Transverse colon (tissue), 4 donors: ENCODE results near the gene KCNQ2. TPM values are rescaled to one million over a fixed set of nuclear protein-coding genes. Genes with fewer than 3 reads are reported as not detected.

ENCODE experiments used
- DNase-seq: peaks from one replicate; pipeline ENCODE4 v3.0.0-alpha.2; 2019
- H3K27ac ChIP-seq, 4 donors: fragments of 200-600 bp; sonication (generic); 2 replicates each; pipeline ENCODE4 v1.5.1; 2016 to 2018; ENCODE audit warnings: inconsistent platforms in 4 of 4
- H3K27me3 ChIP-seq: fragments of 200-600 bp; sonication (generic); 2 replicates; pipeline ENCODE4 v1.5.1; 2017; ENCODE audit warnings: inconsistent platforms
- H3K36me3 ChIP-seq, 4 donors: fragments of 200-600 bp; sonication (generic); 2 replicates each; pipeline ENCODE4 v1.5.1; 2017 to 2019; ENCODE audit warnings: inconsistent platforms in 4 of 4
- H3K4me1 ChIP-seq, 4 donors: fragments of 200-600 bp; sonication (generic); 2 replicates each; pipeline ENCODE4 v1.5.1; 2017 to 2020; ENCODE audit warnings: inconsistent platforms in 4 of 4
- H3K4me3 ChIP-seq, 4 donors: fragments of 200-600 bp; sonication (generic); 1 replicate in 1 of 4; 2 replicates in 3 of 4; pipeline versions ENCODE4 v1.5.1 to v1.6.1; 2017 to 2019; ENCODE audit warnings: inconsistent platforms in 4 of 4
- H3K9me3 ChIP-seq, 2 donors: fragments of 200-600 bp; sonication (generic); 2 replicates each; pipeline ENCODE4 v1.5.1; 2017 to 2019; ENCODE audit warnings: inconsistent platforms in 2 of 2
- EP300 ChIP-seq: sonication (generic); formaldehyde crosslinking; IDR thresholded peaks from one replicate; pipeline ENCODE4 v1.6.1; 2017; ENCODE audit warnings: antibody characterized with exemption, low read depth
- POLR2A ChIP-seq: fragments of 450-650 bp; IDR thresholded peaks from one replicate; pipeline ENCODE4 v1.6.1; 2016; ENCODE audit warnings: antibody characterized with exemption, mild to moderate bottlenecking, moderate library complexity
- POLR2AphosphoS5 ChIP-seq, 3 donors: sonication (generic); formaldehyde crosslinking; IDR thresholded peaks; one replicate each; pipeline ENCODE4 v1.6.1; 2016; ENCODE audit warnings: antibody characterized with exemption in 3 of 3
- WGBS, 2 donors: methylation state at CpG; one replicate each; pipeline ENCODE4 v1.1.5; 2018; ENCODE audit warnings: low coverage in 1 of 2; 5-methylcytosine and 5-hydroxymethylcytosine counted together
- in situ Hi-C, 4 donors: fragments of 200-750 bp; cut with MboI; loops; one replicate each; pipeline versions ENCODE4 v1.15.0 to v1.15.1; 2017; ENCODE audit warnings: low sequenced_read_pairs in 3 of 4, low pct_ligation_motif_present in 1 of 4, low pct_unique_long_range_greater_than_20kb in 1 of 4
- intact Hi-C: fragments of 100-400 bp; cut with DNase I; formaldehyde crosslinking; loops from one replicate; pipeline ENCODE4 v1.15.1; 2023; ENCODE audit warnings: low total_unique reads
- total RNA-seq, 4 donors: library from RNA; depleted of rRNA; stranded (reverse); fragments of >200 nt; gene quantifications; one replicate each; pipeline ENCODE4 v1.1.0, GENCODE V29; 2016
- TF ChIP-seq, protein P1 (sequence below), 5 experiments: fragments of 200-600 bp in 3 of 5; fragments of 450-650 bp in 2 of 5; sonication (generic) in 3 of 5; IDR thresholded peaks; 1 replicate in 2 of 5; 2 replicates in 3 of 5; pipeline ENCODE4 v1.5.1; 2016 to 2017; ENCODE audit warnings: antibody characterized with exemption in 5 of 5, inconsistent platforms in 3 of 5, mild to moderate bottlenecking in 2 of 5, moderate library complexity in 1 of 5

KCNQ2 gene
- total RNA-seq, 4 donors from 2014 or later: 0.32 to 0.41 (median 0.37) TPM; not detected in 1

DNA sequence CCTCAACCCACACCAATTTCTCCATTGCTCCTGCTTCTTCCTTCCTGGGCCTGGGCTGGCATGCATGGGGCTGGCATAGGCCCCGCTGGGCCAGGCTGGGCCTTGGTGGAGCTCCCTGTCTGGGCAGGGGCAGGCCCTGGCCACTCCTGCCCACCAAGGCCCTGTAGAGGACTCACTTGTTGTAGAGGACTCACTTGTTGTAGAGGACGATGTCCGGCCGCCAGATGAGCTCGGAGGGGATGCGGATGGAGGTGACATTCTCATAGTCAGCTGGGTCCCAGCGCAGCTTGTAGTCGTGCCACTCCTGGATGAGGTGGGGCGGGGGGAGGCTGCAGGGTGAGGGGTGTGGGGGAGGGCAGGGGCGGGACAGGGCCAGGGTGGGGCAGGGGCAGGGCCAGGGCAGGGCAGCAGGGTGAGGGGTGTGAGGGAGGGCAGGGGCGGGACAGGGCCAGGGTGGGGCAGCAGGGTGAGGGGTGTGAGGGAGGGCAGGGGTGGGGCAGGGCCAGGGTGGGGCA is 116.6 kb downstream of the KCNQ2 start:
- in situ Hi-C loops: no loop called here
- H3K4me3 ChIP-seq: no peak overlapping the region
- DNase-seq: no peak
- H3K4me1 ChIP-seq: peaks cover 0 to 6% (median 1%) of the 10 kb centered on the region in 4 donors
- 87% methylated on average over 7 of the region's 11 CpGs; no CpG with 5 or more reads in 1 of the 2 donors for WGBS, 2 donors
- no peaks in the 10 kb centered on the region for H3K36me3 ChIP-seq
- H3K9me3 ChIP-seq: no peaks in the 10 kb centered on the region
- peaks cover 39% of the 10 kb centered on the region for H3K27me3 ChIP-seq
- intact Hi-C loops: no loop called here
- no peak overlapping the region for H3K27ac ChIP-seq
- TF ChIP-seq EP300: no peak
- TF ChIP-seq, protein P1, sequence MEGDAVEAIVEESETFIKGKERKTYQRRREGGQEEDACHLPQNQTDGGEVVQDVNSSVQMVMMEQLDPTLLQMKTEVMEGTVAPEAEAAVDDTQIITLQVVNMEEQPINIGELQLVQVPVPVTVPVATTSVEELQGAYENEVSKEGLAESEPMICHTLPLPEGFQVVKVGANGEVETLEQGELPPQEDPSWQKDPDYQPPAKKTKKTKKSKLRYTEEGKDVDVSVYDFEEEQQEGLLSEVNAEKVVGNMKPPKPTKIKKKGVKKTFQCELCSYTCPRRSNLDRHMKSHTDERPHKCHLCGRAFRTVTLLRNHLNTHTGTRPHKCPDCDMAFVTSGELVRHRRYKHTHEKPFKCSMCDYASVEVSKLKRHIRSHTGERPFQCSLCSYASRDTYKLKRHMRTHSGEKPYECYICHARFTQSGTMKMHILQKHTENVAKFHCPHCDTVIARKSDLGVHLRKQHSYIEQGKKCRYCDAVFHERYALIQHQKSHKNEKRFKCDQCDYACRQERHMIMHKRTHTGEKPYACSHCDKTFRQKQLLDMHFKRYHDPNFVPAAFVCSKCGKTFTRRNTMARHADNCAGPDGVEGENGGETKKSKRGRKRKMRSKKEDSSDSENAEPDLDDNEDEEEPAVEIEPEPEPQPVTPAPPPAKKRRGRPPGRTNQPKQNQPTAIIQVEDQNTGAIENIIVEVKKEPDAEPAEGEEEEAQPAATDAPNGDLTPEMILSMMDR (IDR thresholded peaks at IDR 0.05): no peak

DNA sequence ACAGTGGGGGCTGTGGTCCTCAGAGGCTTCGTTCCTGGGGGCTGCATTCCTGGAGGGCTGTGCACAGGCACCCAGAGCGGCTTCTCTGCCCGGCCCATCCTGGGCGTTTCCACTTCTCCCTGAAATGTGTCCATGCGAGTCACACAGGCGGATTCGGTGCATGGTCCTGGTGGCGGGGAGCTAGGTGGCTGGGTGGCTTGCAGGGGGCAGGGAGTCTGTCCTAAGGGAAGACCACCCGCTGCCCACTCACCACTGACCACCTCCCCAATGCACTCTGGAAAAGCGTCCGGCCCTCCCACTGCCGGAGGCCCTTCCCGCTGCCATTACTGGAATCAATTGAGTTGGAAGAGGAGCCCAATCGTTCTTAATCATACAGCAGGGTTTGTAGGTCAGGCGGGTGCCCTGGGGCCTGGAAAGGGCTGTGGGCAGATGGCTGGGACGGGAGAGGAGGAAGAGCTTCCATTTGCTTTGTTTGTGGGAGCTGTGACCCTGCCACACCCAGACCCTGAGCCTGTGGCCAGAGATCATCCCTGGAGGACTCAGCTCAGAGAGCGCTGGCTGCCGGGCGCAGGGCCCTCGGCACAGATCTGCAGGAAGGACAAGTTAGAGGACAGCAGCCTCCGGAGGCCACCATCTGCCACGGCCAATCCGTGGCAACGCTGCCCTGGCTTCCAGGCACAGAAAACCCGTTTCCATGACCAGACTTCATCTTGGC is 117.7 kb downstream of the KCNQ2 start:
- intact Hi-C loops: no loop called here
- peaks cover 0 to 3% (median 0%) of the 10 kb centered on the region in 4 donors for H3K4me1 ChIP-seq
- in situ Hi-C loops: no loop called here
- no peaks in the 10 kb centered on the region for H3K36me3 ChIP-seq
- H3K27me3 ChIP-seq: peaks cover 28% of the 10 kb centered on the region
- no peak for DNase-seq
- no peaks in the 10 kb centered on the region for H3K9me3 ChIP-seq
- TF ChIP-seq POLR2AphosphoS5 (IDR thresholded peaks at IDR 0.05) (no peak), POLR2A (no peak), EP300 (no peak)
- TF ChIP-seq, protein P1 (IDR thresholded peaks at IDR 0.05): no peak
- no peak overlapping the region for H3K4me3 ChIP-seq
- WGBS, 2 donors: 82% methylated on average over 20 of the region's 25 CpGs; no CpG with 5 or more reads in 1 of the 2 donors
- H3K27ac ChIP-seq: no peak overlapping the region

DNA sequence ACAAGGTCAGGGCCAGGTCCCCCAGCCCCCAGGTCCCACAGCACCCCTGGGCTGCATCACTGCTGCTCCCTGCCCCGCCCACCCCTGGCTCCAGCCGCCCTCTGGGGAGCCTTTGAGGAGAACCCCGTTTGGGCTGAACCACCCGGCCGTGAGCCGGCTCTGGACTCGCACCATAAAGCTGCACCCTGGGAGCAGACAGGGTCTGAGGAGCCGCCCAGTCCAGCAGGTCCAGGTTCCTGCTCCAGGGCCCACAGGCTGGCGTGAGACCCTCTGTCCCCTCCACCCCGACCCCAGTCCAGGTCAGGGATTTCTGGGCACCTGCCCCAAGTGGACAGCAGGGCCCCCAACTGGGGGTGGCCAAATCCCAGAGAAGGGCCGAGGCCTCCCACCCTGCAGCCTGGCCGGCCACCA is 119.6 kb downstream of the KCNQ2 start:
- no peak for DNase-seq
- Histone ChIP-seq H3K27ac (no peak overlapping the region), H3K36me3 (no peaks in the 10 kb centered on the region), H3K4me1 (peaks cover 0 to 3% (median 0%) of the 10 kb centered on the region in 4 donors), H3K9me3 (no peaks in the 10 kb centered on the region), H3K27me3 (peaks cover 9% of the 10 kb centered on the region), H3K4me3 (no peak overlapping the region)
- WGBS, 2 donors: 60 to 61% methylated on average over 2 to 5 of the region's 12 CpGs
- intact Hi-C loops: no loop called here
- TF ChIP-seq, protein P1 (IDR thresholded peaks at IDR 0.05): no peak
- TF ChIP-seq POLR2AphosphoS5 (IDR thresholded peaks at IDR 0.05) (no peak), POLR2A (no peak), EP300 (no peak)
- in situ Hi-C loops: no loop called here

DNA sequence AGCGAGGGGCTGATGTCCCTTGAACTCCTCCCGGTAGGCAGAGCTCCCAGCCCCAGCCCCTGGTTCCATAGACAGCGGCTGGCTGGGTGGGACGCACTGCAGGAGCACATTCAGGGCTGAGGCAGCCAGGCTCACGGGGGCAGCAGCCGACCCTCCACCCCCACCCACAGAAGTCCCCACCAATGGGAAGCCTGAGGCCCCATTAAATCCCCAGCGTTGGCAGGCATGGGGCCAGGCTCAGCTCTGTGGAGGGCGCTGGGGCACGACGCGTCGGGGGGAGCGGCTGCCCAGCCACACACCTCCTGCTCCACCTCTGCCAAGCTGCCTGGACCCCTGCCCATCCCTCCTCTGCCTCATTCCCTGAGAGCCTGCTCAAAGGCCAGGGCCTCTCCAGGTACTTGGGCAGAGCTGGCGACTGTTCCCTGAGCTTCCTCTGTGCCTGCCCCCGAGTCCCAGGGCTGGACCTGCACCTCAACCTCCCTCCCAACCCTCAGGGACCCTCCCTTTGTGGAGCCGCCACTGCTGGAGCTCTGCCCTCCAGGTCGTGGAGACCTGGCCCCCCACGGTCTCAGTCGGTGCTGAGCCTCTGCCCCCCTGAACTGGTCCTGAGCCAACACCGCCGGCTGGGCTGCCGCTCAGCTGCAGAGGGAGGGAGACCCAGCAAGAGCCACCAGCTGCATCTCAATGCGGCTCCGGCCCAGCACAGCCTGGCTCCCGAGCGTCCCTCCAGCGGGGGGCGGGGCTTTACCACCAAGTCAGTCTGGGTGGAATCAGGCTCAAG is 120.5 kb downstream of the KCNQ2 start:
- H3K4me3 ChIP-seq: no peak overlapping the region
- TF ChIP-seq POLR2AphosphoS5 (IDR thresholded peaks at IDR 0.05): no peak
- TF ChIP-seq, protein P1 (IDR thresholded peaks at IDR 0.05): no peak
- no peak for TF ChIP-seq EP300
- no peak for TF ChIP-seq POLR2A
- H3K27ac ChIP-seq: no peak overlapping the region
- in situ Hi-C loops (no loop called here), intact Hi-C loops (no loop called here)
- H3K9me3 ChIP-seq: no peaks in the 10 kb centered on the region
- 51% methylated on average over 21 of the region's 28 CpGs; no CpG with 5 or more reads in 1 of the 2 donors for WGBS, 2 donors
- peaks cover 6% of the 10 kb centered on the region for H3K27me3 ChIP-seq
- no peak for DNase-seq
- no peaks in the 10 kb centered on the region for H3K36me3 ChIP-seq
- peaks cover 0 to 3% (median 0%) of the 10 kb centered on the region in 4 donors for H3K4me1 ChIP-seq
